OCI-LY7 (cell line): Measurements from ENCODE around the gene ASB14. TPM values are rescaled to one million over a fixed set of nuclear protein-coding genes. Genes with fewer than 3 reads are reported as not detected.
"Not testable (repeated sequence)": the region's sequence is repeated elsewhere in the genome, so short reads cannot be mapped to it uniquely, and the experiment has no call there.

Experiments used
- BruUV-seq: library from RNA; stranded (reverse); fragments of 400-500 nt; replicated peaks from 2 replicates; lab custom pipeline; 2021; lab: Mats Ljungman, UMichigan
- CTCF ChIA-PET: fragments of 300-600 bp; sonication (Branson Sonifier 250); formaldehyde crosslinking; loops from one replicate; lab custom pipeline; 2022; ENCODE audit warnings: antibody characterized with exemption; ENCODE audit not compliant: unreplicated experiment; lab: Charles Lee
- POLR2A ChIA-PET: fragments of 300-600 bp; sonication (Branson Sonifier 250); formaldehyde crosslinking; loops from one replicate; lab custom pipeline; 2022; ENCODE audit warnings: antibody characterized with exemption; lab: Charles Lee
- DNase-seq: peaks from one replicate; pipeline ENCODE4 v3.0.0-alpha.2; 2015; ENCODE audit warnings: low spot score
- H2AFZ ChIP-seq: fragments of 200-600 bp; sonication (generic), shearing (Covaris generic); 2 replicates; pipeline ENCODE4 v1.6.1; 2014; ENCODE audit warnings: mild to moderate bottlenecking, antibody characterized with exemption, low read length, moderate library complexity
- H3K27ac ChIP-seq: fragments of 200-600 bp; sonication (generic); 2 replicates; pipeline ENCODE4 v1.5.1; 2014; ENCODE audit warnings: mixed run types, low read depth, mild to moderate bottlenecking, moderate library complexity, low read length, inconsistent platforms; ENCODE audit not compliant: poor library complexity, severe bottlenecking
- H3K36me3 ChIP-seq: fragments of 200-600 bp; sonication (generic); 2 replicates; pipeline ENCODE4 v1.6.1; 2014; ENCODE audit warnings: mild to moderate bottlenecking, antibody characterized with exemption, low read length, moderate library complexity, mixed read lengths; ENCODE audit not compliant: insufficient read depth
- H3K4me1 ChIP-seq: fragments of 200-600 bp; sonication (generic); 2 replicates; pipeline ENCODE4 v1.5.1; 2014; ENCODE audit warnings: mild to moderate bottlenecking, low read length; ENCODE audit not compliant: insufficient read depth, poor library complexity, severe bottlenecking
- H3K4me2 ChIP-seq: fragments of 200-600 bp; sonication (generic); 2 replicates; pipeline ENCODE4 v1.6.1; 2014; ENCODE audit warnings: mild to moderate bottlenecking, low read length
- H3K4me3 ChIP-seq: fragments of 200-600 bp; sonication (generic); 2 replicates; pipeline ENCODE4 v1.5.1; 2014; ENCODE audit warnings: mild to moderate bottlenecking, low read depth, low read length; ENCODE audit not compliant: poor library complexity, severe bottlenecking
- H3K79me2 ChIP-seq: fragments of 200-600 bp; sonication (generic); 2 replicates; pipeline ENCODE4 v1.6.1; 2016; ENCODE audit warnings: low read depth, mild to moderate bottlenecking, low read length, moderate library complexity, mixed read lengths; ENCODE audit not compliant: insufficient read depth
- H3K9me2 ChIP-seq: fragments of 200-600 bp; sonication (generic); 2 replicates; pipeline ENCODE4 v1.6.1; 2016; ENCODE audit warnings: mild to moderate bottlenecking, low read length, mixed read lengths; ENCODE audit not compliant: insufficient read depth
- H3K9me3 ChIP-seq: fragments of 200-600 bp; sonication (generic); 2 replicates; pipeline ENCODE4 v1.6.1; 2014; ENCODE audit warnings: mild to moderate bottlenecking, mixed run types, low read length, mixed read lengths
- H4K20me1 ChIP-seq: fragments of 200-600 bp; sonication (generic); 2 replicates; pipeline ENCODE4 v1.6.1; 2014; ENCODE audit warnings: mild to moderate bottlenecking, antibody characterized with exemption, low read length, moderate library complexity, mixed read lengths; ENCODE audit not compliant: insufficient read depth
- CTCF ChIP-seq: fragments of 200-600 bp; sonication (generic); conservative IDR thresholded peaks from 2 replicates; pipeline ENCODE4 v1.5.1; 2014; ENCODE audit warnings: mild to moderate bottlenecking, antibody characterized with exemption, low read length, moderate library complexity, mixed read lengths
- EZH2phosphoT487 ChIP-seq: fragments of 200-600 bp; sonication (generic); IDR thresholded peaks from 2 replicates; pipeline ENCODE4 v1.6.1; 2018; ENCODE audit warnings: low read depth, borderline replicate concordance, mild to moderate bottlenecking, mixed run types, antibody characterized with exemption, low read length, moderate library complexity, mixed read lengths
- intact Hi-C: fragments of 100-400 bp; cut with micrococcal nuclease; formaldehyde crosslinking; loops from one replicate; pipeline ENCODE4 v1.10.0; 2022; ENCODE audit not compliant: unreplicated experiment
- total RNA-seq, 2 experiments: library from RNA; depleted of rRNA in 1 of 2; stranded (reverse); fragments of >200 nt in 1 of 2; shearing (Covaris generic) in 1 of 2; gene quantifications; 2 replicates each; pipeline ENCODE4 v1.2.3, GENCODE V29; 2014 to 2022

Gene ASB14
- total RNA-seq, 2 experiments from 2014 or later = 0.06 TPM; not detected in 1

DNA sequence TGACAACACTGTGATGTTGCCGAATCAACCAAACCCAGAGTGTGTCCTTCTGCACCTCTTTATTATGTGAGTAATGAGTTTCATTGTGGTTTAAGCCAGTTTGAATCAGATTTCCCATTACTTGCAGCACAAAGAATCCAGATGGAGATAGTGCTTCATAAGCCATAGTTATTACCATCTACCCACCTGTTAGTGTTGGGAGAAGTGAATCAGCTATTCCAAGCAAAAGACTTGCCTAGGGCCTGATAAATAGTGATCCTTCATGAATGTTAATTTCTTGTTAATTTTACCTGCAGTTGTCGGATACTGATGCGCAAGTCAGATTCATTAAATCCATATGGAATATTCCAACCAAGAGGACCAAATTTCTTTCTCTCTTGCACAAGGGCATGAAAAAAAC lies 21.7 kb upstream of the ASB14 start:
- H3K79me2 ChIP-seq = no peaks in the 10 kb centered on the region
- H3K9me2 ChIP-seq = no peaks in the 10 kb centered on the region
- DNase-seq = no peak
- no peak overlapping the region for H3K4me2 ChIP-seq
- H3K4me1 ChIP-seq = no peaks in the 10 kb centered on the region
- peaks cover 12% of the 10 kb centered on the region; the same call in 1 of the 2 replicates for H3K9me3 ChIP-seq
- BruUV-seq = no TSS peak
- H4K20me1 ChIP-seq = no peaks in the 10 kb centered on the region
- no peak overlapping the region for H2AFZ ChIP-seq
- H3K4me3 ChIP-seq = no peak overlapping the region
- POLR2A ChIA-PET = interaction anchor here (0.6 to 1.0 kb wide), 2 partner anchors 20 to 106 kb away, joined by 3 to 7 read pairs; no protein-coding TSS in a partner anchor
- no peaks in the 10 kb centered on the region for H3K36me3 ChIP-seq
- intact Hi-C loops = no loop called here
- TF ChIP-seq CTCF = no peak
- TF ChIP-seq EZH2phosphoT487 = no peak
- CTCF ChIA-PET = no interaction called here
- no peak overlapping the region for H3K27ac ChIP-seq

GRCh38 chr3:57309769-57310360 lies 17.4 kb upstream of the ASB14 start:
- Histone ChIP-seq H3K4me2 (no peak overlapping the region), H2AFZ (no peak overlapping the region), H3K4me1 (no peaks in the 10 kb centered on the region), H3K27ac (no peak overlapping the region), H4K20me1 (no peaks in the 10 kb centered on the region), H3K9me2 (no peaks in the 10 kb centered on the region), H3K9me3 (no peaks in the 10 kb centered on the region), H3K79me2 (no peaks in the 10 kb centered on the region), H3K4me3 (no peak overlapping the region), H3K36me3 (no peaks in the 10 kb centered on the region)
- POLR2A ChIA-PET = no interaction called here
- TF ChIP-seq CTCF (no peak), EZH2phosphoT487 (no peak)
- no peak for DNase-seq
- intact Hi-C loops = no loop called here
- BruUV-seq = no TSS peak
- CTCF ChIA-PET = no interaction called here

DNA sequence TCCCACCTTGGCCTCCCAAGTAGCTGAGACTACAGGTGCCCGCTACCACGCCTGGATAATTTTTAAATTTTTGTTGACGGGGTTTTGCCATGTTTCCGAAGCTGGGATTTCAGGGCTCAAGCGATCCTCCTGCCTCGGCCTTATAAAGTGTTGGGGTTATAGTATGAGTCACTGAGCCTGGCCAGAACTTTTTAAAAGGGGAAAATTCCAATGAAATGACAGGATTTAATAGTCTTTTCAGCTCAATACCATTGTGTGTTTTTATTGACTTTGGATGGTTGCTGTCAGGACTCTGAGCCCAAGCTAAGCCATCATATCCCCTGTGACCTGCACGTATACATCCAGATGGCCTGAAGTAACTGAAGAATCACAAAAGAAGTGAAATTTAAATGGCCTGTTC lies 11.0 kb upstream of the ASB14 start:
- CTCF ChIA-PET = not testable (repeated sequence)
- POLR2A ChIA-PET = interaction anchor here (0.6 kb wide), 1 partner anchor 739 kb away, joined by 5 read pairs; no protein-coding TSS in a partner anchor

More for the DNA sequence above, 11.0 kb upstream of the ASB14 start:
- DNase-seq, H3K36me3 ChIP-seq, H3K4me1 ChIP-seq, intact Hi-C loops, H3K79me2 ChIP-seq, H3K27ac ChIP-seq, H3K4me3 ChIP-seq, BruUV-seq, H3K9me2 ChIP-seq, H2AFZ ChIP-seq, H4K20me1 ChIP-seq, H3K4me2 ChIP-seq, H3K9me3 ChIP-seq: not testable (repeated sequence)
